ENCODE data around the gene ZNF778.
A peak's percentile ranks its signal among the peaks of the same experiment; 100 is the strongest.

Gene ZNF778

DNA sequence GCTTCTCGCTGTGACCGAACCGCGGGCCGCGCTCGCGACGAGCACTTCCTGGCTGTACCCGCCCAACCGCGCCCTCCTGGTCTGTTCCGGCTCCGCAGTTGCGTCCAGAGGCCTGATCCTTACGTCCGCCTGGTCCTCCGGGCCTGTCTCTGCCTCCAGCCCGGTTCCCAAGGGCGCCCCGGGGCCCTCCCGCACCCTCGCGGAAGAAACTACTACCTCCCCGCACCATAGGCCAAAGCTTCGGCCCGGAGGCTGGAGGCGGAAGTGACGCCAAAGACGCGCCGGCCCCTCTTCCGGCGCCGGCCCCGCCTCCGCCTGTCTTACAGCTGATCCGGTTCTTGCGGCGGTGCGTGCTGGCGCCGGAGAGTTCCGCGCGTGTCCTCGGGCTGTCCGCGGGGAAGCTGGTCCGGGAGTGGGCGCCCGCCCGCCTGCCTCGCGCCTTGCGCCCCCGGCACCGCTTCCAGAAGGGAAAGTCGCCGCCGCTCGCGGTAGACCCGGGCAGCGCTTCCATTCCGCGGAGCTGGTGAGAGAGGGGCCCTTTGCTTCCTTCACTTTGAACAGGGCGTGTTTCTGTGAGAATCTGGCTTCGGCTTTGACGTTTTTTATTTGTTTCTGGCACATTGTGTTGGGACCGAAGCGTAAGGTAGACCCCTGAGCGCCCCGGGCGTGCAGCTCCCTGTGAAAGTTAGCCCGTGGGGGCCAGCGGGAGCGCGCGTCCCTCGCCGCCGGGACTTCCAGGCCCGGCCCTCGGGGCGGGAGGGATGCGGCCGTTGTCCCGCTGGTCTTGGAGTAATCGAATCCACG, at the start of gene ZNF778:
ZNF778 (plus strand) TSS at position 316 of the 804 bp plus-strand sequence. CDS start 3,425 bp downstream, outside the sequence.
- peak within 1 kb of the TSS; percentile 96 for H3K4me3 ChIP-seq (replicated peaks; ENCODE audit: low read depth, low read length)
- peak; percentile 24 for DNase-seq (ENCODE audit: extremely low read depth, low read depth)
- TF ChIP-seq CTCF (IDR thresholded peaks at IDR 0.05; ENCODE audit: low read depth, low read length, missing control alignments) = no peak

DNA sequence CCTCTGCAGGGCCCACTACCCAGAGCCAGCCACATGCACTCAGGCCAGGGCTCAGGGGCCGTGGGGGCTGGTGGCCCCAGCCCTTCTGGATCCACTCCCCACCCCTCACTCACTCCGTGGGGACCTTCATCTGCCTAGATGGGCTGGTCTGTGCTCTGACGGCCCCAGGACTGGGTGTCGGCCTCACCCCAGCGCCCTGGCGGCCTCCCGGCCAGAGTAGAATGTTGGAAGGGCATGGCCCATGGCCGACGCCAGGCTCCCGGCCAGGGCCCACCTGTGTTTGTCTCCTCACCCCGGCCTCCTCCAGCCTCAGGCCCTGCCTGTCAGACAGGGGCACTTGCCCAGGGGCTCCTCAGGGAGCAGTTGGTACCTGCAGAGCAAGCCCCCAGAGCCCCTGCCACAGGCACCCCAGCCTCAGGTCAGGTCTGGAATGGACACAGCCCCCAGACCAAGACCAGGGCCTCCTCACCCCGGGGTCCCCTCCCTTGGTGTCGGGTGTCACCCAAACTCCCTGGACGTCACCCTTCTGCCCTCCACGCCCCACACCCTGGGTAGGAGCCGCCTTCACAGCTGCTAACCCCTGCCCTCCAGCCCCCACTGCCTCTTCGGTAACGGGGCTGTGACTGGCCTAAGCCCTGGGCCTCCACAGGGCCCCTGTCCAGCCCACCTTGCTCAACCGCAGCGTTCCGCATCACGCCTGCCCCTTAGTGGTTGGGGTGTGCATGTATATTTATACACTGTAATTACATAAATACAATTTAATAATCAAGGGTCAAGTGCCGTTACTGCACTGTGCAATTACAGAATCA, 48.9 kb upstream of the ZNF778 start:
- no peak for TF ChIP-seq CTCF (IDR thresholded peaks at IDR 0.05; ENCODE audit: low read depth, low read length, missing control alignments)

DNA sequence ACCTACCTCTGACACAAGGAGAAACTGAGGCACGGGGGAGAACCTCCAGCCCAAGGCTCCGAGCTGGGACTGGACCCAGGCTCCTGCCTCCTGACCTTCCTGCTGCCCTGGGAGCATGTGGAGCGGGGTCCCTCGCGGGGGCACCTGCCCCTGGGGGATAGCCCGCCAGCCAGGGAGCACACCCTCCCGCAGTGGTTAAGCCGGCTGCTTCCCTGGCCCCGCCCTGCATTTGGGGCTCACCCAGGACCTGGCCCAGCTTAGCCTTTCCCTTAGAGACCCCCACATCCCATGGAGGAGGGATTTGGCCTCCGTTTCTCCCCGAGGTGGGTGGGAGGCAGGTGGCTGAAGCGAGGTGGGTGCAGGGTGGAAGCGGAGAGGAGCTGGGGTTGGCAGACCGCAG, 47.7 kb upstream of the ZNF778 start:
- TF ChIP-seq CTCF (IDR thresholded peaks at IDR 0.05; ENCODE audit: low read depth, low read length, missing control alignments) = no peak
- no peak overlapping the region for H3K4me3 ChIP-seq (replicated peaks; ENCODE audit: low read depth, low read length)
- no peak for DNase-seq (ENCODE audit: extremely low read depth, low read depth)

More for the DNA sequence above, 48.9 kb upstream of the ZNF778 start:
- no peak overlapping the region for H3K4me3 ChIP-seq (replicated peaks; ENCODE audit: low read depth, low read length)
- no peak for DNase-seq (ENCODE audit: extremely low read depth, low read depth)

GRCh38 chr16:89170346-89171215, 46.9 kb upstream of the ZNF778 start:
- no peak overlapping the region for H3K4me3 ChIP-seq (replicated peaks; ENCODE audit: low read depth, low read length)
- no peak for TF ChIP-seq CTCF (IDR thresholded peaks at IDR 0.05; ENCODE audit: low read depth, low read length, missing control alignments)
- DNase-seq (ENCODE audit: extremely low read depth, low read depth) = no peak

DNA sequence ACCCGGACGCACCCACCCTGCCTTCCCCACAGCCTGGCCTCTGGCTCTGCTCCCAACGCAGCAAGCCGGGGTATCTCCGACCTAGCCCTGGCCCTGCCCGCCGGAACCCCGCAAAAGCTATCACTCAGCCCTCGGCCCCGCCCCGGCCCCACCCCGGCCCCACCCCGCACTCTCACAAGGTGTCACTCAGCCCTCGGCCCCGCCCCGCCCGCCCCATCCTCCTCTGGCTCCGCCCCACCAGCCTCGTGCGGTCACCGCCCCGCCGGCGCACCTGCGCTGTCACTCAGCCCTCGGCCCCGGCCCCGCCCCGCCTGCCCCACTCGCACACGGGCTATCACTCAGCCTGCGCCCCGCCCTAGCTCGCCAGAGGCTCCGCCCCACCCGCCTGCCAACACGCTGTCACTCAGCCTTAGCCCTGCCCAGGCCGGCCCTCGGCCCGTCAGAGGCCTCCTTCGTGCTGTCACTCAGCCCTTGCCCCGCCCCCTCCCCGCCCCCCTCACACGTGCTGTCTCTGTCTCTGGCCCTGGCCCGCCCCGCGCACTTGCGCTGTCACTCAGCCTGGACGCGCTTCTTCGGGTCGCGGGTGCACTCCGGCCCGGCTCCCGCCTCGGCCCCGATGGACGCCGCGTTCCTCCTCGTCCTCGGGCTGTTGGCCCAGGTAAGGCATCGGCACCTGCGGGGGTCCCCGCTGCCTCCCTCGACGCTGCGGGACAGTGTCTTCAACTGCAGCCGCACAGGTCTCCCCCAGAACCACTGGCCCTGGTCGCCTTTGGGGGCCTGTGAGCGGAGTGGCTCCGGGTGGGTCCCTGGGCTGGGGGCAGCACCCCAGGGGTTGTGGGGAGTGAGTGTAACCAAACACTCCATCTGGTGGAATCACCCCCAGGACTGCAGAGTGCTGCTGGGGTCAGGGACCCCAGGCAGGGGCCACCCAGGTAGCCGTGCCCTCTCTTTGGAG, 46.0 kb upstream of the ZNF778 start, which contains the start of gene CDH15:
CDH15 (plus strand) TSS at position 533 of the 955 bp plus-strand sequence; CDS start at position 617, 84 bp downstream.
- TF ChIP-seq CTCF (IDR thresholded peaks at IDR 0.05; ENCODE audit: low read depth, low read length, missing control alignments) = no peak
- no peak within 1 kb of the TSS for H3K4me3 ChIP-seq (replicated peaks; ENCODE audit: low read depth, low read length)
- DNase-seq (ENCODE audit: extremely low read depth, low read depth) = peak; percentile 70
